GM21381 (cell line): Measurements from ENCODE around the gene BIRC2.
"Not testable (repeated sequence)": the region's sequence is repeated elsewhere in the genome, so short reads cannot be mapped to it uniquely, and the experiment has no call there.

Source experiments
- ATAC-seq: cut with Tn5 transposase; IDR thresholded peaks from one replicate; pipeline ENCODE4 v1.9.1; 2021; ENCODE audit warnings: mild to moderate bottlenecking, moderate library complexity; ENCODE audit not compliant: unreplicated experiment

BIRC2 gene

DNA sequence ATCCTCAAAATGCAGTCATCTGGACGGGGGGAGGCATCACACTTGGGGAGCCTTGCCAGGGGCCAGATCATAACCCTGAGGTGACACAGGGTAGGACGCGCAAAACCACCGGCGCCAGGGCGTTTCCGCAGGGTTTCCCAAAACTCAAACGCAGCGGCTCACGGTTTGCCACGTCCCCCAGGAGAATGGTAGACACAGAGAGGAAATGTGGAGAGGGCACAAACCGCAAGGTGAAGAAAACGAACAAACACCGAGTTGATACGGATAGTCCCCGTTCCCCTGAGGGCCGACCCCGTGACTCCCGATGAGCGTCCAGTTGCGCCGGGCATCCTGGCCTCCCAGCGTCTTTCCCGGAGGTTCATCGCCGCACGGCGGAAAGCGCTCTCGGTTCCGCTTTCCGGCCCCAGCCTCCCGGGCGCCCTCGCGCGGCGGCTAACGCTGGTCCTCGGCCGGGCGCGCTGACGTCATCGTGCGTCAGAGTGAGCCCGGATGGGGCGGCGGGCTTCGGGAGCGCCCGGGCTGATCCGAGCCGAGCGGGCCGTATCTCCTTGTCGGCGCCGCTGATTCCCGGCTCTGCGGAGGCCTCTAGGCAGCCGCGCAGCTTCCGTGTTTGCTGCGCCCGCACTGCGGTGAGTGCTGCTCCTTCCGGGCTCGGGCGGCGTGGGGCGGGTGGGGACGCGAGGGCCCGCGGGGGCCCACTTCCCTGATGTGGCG lies at the start of gene BIRC2:
BIRC2 (plus strand) TSS at position 467 of the 714 bp plus-strand sequence. CDS start 2,641 bp downstream, outside the sequence.
- peak; percentile 89 for ATAC-seq

DNA sequence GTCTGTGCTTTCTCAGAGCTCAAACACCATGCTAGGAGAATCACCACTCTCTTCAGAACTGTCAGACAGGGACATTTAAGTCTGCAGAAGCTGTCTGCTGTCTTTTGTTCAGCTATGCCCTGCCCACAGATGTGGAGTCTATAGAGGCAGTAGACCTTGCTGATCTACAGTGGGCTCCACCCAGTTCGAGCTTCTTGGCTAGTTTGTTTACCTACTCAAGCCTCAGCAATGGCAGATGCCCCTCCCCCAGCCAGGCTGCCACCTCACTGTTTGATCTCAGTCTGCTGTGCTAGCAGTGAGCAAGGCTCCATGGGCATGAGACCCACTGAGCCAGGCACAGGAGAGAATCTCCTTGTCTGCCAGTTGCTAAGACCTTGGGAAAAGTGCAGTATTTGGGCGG lies 46.2 kb upstream of the BIRC2 start:
- ATAC-seq: not testable (repeated sequence)

DNA sequence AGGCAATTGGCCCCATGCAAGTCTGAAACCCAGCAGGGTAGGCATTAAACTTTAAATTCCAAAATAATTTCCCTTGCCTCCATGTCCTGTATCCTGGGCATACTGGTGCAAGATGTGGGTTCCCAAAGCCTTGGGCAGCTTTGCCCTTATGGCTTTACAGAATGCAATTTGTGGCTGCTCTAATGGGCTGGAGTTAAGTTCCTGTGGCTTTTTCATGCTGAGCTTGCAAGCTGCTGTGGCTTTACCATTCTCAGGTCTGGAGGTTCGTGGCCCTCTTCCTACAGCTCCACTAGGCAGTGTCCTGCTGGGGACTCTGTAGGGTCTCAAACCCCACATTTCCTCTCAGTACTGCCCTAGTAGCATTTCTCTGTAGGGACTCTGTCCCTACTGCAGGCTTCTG lies 44.8 kb upstream of the BIRC2 start:
- no peak for ATAC-seq

DNA sequence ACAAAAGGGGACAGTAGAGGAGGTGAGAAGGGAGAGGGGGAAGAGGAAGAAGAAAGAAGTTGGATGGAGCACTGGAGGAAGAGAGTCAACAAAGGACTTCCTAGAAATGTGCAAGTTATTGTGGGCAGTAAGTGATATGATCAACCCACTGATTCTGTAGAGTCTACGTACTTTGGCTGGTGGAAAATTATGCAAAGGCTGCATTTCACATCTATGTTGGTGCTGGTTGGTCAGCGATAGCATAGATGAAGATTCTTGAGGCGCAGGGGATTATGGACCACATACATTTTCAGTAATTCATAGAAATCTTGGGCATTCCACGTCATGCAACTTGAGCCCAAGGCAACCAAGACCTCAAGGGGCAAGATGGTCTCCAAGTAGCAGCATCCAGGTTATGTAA lies 42.3 kb upstream of the BIRC2 start:
- ATAC-seq: no peak

DNA sequence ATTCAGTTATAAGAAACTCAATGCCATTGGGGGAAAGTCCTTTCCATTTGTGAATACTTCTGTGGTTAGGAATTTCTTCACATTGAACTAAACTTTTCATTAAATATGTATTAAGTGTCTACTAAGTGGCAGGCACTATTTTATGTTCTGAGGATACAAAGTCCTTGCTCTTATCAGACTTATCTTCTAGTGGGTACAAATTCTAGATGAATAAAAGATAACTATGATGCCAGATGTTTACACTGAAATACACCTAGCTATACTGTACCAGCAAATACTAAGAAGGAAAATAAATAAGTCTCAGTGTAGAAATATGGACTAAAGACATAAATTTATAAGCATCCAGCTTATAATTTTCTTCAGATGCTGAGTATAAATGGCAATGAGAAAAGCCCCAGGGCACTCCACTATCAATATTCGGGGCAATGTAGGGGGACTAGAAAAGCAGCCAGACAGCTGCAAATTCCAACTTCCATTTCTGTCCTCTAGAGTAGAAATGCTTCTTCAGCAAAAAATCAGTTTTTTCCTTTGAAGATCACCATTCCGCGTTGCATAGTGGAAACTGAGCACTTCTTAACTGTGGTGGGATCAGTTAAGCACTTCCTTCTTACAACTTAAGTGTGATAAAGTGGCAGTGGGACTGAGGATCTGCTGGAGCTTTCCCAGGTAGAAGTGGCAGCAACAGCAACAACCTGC lies 41.5 kb upstream of the BIRC2 start:
- no peak for ATAC-seq

DNA sequence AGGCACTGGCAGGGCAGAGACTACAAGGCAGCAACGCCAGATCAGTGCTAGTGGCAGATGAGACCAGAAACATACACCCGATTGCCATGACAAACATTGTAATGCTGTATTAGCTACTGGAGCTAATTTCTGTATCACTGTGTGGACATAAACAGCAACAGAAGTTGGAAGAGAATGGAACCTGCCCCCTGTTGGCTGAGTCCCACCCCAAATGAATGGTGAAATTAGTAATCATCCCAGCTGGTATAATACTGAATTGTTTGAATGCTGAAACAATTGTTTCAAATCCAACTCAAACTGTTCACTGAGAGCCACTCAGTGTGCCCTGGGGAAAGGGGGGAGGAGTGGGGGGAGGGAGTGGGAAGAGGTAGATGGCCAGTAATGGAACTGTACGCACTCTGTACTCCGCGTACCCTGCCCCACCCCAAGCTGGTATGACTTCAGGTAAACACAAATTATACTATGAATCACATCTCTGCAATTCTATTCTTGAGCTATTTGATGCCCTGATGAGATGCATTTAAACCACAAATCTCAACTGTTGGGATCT lies 40.9 kb upstream of the BIRC2 start:
- ATAC-seq: no peak

DNA sequence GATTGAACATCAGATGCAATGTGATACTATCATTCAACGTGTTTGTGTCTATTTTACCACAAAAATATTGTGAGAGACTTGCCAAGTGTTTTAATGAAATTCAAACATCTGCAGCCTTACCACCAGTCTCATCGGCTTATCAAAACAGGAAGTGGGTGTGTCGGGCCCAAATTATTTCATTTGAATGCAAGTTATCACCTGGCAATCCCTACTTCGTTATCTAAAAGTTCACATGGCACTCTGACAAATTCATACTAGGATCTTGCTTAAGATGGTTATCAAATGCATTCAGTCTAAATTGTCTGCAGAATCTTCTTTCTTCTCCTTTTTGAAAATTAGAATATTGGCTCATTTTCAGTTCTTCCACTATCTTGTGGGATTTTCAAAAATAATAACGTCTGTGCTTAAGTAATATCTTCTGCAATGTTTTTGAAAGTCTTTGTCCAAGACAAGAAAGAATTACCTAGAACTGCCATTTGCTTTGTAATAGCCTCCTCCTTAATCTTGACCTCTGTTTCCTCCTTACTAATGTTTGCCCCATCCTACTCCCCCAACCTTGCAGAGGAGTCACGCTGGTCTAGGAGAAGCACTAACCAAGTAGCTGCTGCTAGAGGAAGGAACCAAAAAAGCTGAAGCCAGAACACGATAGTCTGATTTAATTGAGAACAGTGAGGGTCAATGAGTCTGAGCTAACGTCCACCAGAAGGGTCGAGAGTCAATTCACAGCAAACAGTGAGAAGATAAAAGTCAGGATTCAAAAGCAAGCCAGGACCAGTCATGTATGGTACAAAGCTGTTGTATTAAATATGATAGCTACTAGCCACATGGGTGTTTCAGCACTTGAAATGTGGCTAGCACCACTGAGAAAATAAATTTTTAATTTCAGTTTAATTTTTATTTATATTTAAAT lies 39.9 kb upstream of the BIRC2 start:
- no peak for ATAC-seq

DNA sequence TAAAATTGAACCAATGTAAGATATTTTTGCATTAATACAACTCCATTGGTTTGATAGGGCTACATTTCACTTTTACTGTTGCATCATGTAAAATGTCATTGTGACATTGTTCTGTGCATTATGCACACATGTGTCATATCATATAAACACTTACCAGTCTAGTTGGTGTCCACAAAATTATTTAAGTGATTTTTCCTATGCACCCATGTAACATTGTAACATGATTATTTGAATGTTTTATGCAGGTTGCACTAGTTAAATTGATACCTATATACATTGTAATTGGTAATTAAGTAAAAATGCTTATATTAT lies 39.3 kb upstream of the BIRC2 start:
- ATAC-seq: no peak

DNA sequence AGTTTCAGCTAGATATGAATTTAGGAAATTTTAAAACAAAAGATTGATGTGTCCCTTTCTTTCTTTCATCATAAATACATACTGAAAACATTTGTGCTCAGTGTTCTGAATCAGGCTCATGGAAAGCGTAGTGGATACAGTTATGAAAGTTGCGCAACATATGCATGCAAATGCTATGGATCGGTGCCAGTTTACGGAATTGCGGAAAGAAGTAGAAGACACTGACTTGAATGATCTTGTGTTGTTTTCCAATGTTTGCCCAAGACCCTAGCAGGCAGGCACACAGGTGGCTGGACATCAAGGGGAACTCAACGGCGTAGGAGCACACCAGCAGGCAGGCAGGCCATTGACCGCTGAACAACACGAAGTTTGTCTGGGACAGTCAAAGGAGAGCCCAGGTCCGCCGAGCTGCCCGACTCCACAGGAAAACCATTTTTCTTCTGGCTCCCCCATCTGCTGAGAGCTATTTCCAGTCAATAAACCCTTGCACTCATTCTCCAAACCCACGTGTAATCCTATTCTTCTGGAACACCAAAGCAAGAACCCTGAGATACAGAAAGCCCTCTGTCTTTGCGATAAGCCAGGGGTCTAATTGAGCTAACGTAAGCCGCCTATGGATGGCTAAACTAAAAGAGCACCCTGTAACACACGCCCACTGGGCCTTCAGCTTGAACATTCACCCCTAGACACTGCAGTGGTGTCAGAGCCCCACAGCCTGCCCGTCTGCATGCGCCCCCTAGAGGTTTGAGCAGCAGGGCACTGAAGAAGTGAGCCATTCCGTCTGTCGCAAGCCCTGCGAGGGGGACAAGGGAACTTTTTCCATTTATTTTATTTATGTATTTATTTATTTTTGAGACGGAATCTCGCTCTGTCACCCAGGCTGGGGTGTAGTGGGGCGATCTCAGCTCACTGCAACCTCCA lies 37.1 kb upstream of the BIRC2 start:
- ATAC-seq: no peak

DNA sequence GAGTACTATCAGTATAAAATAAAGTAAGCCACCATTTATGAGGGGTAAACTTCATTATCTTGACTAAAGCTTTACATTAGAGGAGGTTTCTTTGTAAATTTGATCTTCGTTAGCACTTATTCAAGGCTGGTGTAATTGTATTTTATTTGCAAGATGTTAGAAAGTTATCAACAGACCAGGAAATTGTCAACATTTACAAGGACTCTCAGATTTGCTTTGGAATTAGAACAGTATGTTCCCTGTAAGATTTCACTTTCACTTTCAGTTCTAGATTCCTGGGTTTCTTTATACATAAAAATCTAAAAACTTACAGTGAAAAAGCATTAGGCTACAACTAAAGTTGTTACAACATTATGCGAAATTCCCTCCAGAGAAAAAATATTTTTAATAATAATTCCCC lies 34.3 kb upstream of the BIRC2 start:
- no peak for ATAC-seq

DNA sequence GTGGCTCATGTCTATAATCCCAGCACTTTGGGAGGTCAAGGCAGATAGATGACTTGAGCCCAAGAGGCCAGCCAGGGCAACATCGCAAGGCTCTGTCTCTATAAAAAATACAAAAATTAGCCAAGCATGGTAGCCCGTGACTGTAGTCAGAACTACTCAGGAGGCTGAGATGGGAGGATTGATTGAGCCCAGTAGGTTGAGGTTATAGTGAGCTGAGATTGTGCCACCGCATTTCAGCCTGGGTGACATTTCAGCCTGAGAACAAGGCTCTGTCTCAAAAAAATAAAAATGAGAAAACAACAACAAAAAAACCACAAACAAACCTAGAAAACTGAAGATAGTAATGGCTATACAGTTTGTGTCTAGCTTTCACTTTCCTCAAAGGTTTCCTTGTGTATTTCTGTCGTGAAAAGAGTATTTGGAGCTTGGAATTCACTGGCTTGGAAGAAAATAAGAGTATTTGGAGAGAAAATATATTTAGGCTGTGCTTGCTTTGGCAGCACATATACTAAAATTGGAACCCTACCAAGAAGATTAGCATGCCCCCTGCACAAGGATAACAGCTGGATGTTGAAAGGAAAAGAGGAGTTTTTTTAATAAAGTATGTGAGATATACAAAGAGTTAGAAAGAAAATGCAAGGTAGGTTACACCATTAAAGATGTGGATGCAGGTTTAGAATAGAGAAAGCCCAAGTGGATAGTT lies 33.6 kb upstream of the BIRC2 start:
- ATAC-seq: no peak

DNA sequence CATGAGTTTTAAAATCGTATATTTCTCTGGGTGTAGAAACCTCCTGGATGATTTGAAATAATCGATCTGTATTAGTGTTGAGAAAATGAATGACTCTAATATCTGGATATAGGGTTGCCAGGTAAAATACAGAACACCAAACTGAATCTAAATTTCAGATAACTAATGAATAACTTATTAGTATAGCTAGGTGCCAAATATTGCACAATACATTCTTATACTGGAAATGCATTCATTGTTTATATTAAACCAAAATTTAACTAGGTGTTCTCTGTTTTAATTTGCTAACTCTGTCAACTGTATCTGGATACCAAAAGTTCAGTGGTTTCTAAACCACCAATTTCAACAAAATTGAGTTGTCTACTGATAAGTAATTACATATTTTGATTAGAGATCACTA lies 32.2 kb upstream of the BIRC2 start:
- ATAC-seq: no peak

DNA sequence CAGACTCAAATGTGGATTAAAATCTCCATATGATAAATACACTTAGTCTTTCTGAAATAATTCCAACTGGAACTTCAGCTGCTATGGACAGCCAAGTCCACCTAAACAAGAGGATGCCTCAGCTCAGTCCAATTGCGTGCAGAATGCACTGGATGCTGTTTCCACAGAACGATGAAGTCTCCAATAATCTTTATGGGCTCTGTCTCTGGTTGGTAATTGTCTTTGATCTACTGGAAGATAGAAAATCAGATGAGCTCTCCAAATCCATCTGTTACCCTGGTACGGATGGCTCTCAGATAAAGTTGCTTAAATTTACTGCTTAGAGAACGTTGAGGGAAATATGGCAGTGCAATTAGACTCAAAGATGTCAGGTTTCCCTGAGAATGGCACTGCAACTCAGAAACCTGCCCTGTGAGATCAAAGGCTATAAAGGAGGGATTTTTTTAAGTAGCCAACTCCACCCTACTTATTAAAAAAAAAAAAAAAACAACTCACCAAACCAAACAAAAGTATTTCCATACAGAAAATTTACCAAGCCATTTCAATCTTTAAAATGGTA lies 30.6 kb upstream of the BIRC2 start:
- no peak for ATAC-seq

DNA sequence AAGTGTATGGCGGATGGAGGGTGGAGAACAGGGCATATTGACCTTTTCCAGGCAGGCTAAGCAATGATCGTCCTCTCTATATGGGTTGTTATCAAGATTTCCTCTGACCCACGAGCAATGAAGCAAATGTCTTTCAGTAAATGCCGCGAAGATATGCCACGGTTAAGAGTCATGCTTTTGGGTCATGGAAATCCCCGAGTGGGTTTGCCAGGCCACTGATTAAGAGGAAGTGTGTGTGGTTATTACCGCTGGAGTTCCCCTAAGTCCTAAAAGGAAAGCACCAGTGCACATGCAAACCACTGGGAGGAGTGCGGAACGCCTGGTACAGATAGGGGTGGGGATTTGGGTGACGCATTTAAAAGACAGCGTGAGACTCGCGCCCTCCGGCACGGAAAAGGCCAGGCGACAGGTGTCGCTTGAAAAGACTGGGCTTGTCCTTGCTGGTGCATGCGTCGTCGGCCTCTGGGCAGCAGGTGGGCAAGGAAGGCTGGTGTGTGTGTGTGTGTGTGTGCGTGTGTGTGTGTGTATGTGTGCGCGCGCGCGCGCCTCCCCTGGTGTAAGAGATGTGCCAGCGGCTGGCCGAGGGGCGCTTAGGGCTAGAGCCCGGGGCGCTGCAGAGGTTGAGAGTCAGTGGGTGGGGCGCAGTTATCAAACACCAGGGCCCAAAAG lies 29.8 kb upstream of the BIRC2 start, which contains the start of gene BIRC3:
BIRC3 (plus strand) TSS at position 386 of the 669 bp plus-strand sequence. CDS start 7,026 bp downstream, outside the sequence.
- ATAC-seq: peak; percentile 81

DNA sequence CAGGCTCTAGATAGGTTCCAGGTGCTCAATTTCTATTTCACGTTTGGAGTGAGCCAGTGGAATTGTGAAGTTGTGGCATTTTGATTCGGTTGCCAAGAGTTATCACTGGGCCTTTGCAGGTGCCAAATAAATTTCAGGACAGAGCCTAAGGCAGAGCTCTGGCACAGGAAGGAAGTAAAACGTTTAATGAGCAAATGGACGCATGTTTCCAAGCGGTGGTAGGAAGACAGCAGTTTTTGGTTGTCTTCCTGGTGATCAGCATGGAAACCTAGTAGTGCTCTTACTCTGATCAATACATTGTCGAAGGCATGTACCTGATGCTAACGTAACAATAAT lies 29.3 kb upstream of the BIRC2 start:
- no peak for ATAC-seq

DNA sequence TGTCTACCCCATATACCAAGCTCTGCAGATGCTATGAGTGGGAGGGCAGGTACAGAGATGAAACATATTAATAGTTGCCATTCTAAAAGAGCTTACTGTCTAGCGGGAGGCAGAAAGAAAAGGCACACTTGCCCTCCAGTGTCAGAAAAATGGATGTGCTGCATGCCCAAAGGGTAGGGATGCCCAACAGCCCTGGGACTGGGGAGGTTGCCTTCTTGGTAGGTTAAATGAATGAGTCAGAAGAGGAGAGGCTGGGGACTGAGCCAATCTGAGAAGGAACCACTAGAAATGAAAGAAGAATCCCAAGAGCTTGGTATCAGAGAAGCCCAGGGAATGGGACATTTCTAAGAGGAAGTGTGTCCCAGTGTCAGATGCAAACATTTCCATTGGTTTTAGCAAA lies 28.5 kb upstream of the BIRC2 start:
- ATAC-seq: no peak

DNA sequence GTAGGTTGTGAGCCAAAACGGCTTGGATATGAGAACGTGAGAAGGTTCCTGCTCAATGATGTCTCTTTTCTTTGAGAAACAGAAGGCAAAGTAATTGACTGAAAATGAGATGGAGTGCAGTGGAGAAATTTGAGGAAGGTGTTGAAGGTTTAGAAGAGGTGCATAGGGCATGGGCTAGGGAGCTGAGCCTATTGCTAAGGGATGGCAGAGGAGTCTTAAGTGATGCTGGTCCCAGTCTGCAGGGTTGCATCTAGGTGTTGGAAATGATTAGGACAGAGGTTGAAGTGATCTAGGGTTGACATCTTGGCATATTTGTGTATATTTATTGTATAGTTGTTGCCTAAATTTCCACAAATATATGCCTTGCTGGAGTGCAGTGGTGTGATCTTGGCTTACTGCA lies 27.5 kb upstream of the BIRC2 start:
- ATAC-seq: no peak

DNA sequence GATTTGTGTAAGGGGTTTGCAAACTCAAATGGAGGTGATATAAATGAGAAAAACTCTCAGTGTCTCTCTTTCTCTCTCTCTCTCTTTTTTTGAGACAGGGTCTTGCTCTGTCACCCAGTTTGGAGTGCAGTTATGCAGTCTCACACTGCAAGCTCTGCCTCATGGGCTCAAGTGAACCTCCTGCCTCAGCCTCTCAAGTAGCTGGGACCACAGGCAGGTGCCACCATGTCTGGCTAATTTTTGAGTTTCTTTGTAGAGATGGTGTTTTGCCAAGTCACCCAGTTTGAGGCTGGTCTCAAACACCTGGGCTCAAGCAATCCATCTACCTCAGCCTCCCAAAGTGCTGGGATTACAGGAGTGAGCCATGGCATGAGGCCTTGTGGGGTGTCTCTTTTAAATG lies 26.8 kb upstream of the BIRC2 start:
- ATAC-seq: no peak

DNA sequence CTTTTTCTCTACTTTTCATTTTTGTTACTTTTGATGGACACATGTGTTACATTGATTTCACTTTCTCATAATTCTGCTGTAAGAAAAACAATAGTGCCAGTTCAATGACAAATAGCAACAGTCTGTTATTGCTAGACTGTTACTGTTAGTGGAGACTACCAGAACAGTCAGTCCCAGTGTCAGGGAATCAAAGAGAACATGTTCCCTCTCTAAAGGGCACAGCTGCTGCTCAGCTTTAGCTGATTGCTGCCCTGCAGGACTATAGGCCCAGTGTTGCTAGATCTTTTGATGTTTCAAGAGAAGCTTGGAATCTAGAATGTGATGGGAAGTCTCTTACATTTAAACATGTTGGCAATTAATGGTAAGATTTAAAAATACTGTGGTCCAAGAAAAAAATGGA lies 26.3 kb upstream of the BIRC2 start:
- ATAC-seq: no peak
